Endothelial cell of umbilical vein (primary cell): ENCODE measurements around the gene SLC46A1. TPM values are rescaled to one million over a fixed set of nuclear protein-coding genes. Genes with fewer than 3 reads are reported as not detected.

Source experiments
- BruUV-seq: library from RNA; stranded (reverse); fragments of 400-500 nt; replicated peaks from 2 replicates; lab custom pipeline; 2021; lab: Mats Ljungman, UMichigan
- CTCF ChIA-PET: fragments of 300-600, 350-600 bp; sonication (Branson Sonifier 250); formaldehyde crosslinking; loops from one replicate; lab custom pipeline; 2021; ENCODE audit warnings: antibody characterized with exemption, inconsistent platforms; lab: Charles Lee
- POLR2A ChIA-PET: fragments of 300-600, 350-600 bp; sonication (Branson Sonifier 250); formaldehyde crosslinking; loops from one replicate; lab custom pipeline; 2021; ENCODE audit warnings: antibody characterized with exemption, inconsistent platforms; lab: Charles Lee
- DNase-seq: peaks from one replicate; pipeline ENCODE4 v3.0.0-alpha.2; 2011; ENCODE audit warnings: low read depth, low spot score
- FAIRE-seq: peaks from 2 replicates; lab custom pipeline; 2011; peaks lifted over from hg19 to GRCh38; lab: Jason Lieb, UNC
- H2AFZ ChIP-seq: 2 replicates; pipeline ENCODE4 v1.6.0; 2012; ENCODE audit warnings: low read depth, low read length, control low read depth, inconsistent platforms
- H3K27ac ChIP-seq: 2 replicates; pipeline ENCODE4 v1.5.1; 2011; ENCODE audit warnings: low read depth, mild to moderate bottlenecking, control low read depth, low read length, moderate library complexity; ENCODE audit not compliant: insufficient read depth
- H3K27me3 ChIP-seq, 2 experiments: 2 replicates each; pipeline versions ENCODE4 v1.6.0 to v1.6.1; 2011; ENCODE audit warnings: low read length in 2 of 2, mixed read lengths in 1 of 2; ENCODE audit not compliant: control insufficient read depth in 2 of 2, insufficient read depth in 2 of 2
- H3K36me3 ChIP-seq, 2 experiments: 2 replicates in 1 of 2; 3 replicates in 1 of 2; pipeline ENCODE4 v1.5.1; 2011; ENCODE audit warnings: low read length in 2 of 2, mild to moderate bottlenecking in 1 of 2, moderate library complexity in 1 of 2; ENCODE audit not compliant: control insufficient read depth in 2 of 2, insufficient read depth in 2 of 2; ENCODE audit errors: extremely low read depth in 1 of 2
- H3K4me1 ChIP-seq: 3 replicates; pipeline ENCODE4 v1.5.1; 2011; ENCODE audit warnings: mild to moderate bottlenecking, low read length; ENCODE audit not compliant: control insufficient read depth, insufficient read depth; ENCODE audit errors: extremely low read depth
- H3K4me2 ChIP-seq: 2 replicates; pipeline ENCODE4 v1.6.1; 2011; ENCODE audit warnings: low read length, control low read depth, mixed read lengths; ENCODE audit not compliant: insufficient read depth
- H3K4me3 ChIP-seq, 3 experiments: fragments of 200-600 bp in 1 of 3; sonication (generic), shearing (Covaris generic) in 1 of 3; replicated peaks in 1 of 3; 2 replicates each; pipeline ENCODE4 v1.5.1; 2011 to 2016; ENCODE audit warnings: control low read depth in 3 of 3, low read length in 3 of 3, mild to moderate bottlenecking in 2 of 3, inconsistent platforms in 1 of 3, low read depth in 1 of 3, moderate library complexity in 1 of 3; ENCODE audit not compliant: insufficient read depth in 1 of 3
- H3K79me2 ChIP-seq: 2 replicates; pipeline ENCODE4 v1.6.0; 2012; ENCODE audit warnings: low read length, inconsistent platforms; ENCODE audit not compliant: control insufficient read depth, insufficient read depth
- H3K9ac ChIP-seq: replicated peaks from 2 replicates; pipeline ENCODE3; 2011; ENCODE audit warnings: low read length, control low read depth; ENCODE audit not compliant: insufficient read depth; ENCODE audit errors: extremely low read depth
- H3K9me1 ChIP-seq: replicated peaks from 3 replicates; pipeline ENCODE4 v1.6.0; 2011; ENCODE audit warnings: mild to moderate bottlenecking, low read length; ENCODE audit not compliant: control insufficient read depth, insufficient read depth; ENCODE audit errors: extremely low read depth
- H3K9me3 ChIP-seq: replicated peaks from 2 replicates; pipeline ENCODE4 v1.5.1; 2012; ENCODE audit warnings: low read length, inconsistent platforms; ENCODE audit not compliant: control insufficient read depth, insufficient read depth
- H4K20me1 ChIP-seq: replicated peaks from 2 replicates; pipeline ENCODE3; 2011; ENCODE audit warnings: mild to moderate bottlenecking, low read length; ENCODE audit not compliant: control insufficient read depth, insufficient read depth; ENCODE audit errors: extremely low read depth
- EZH2 ChIP-seq: IDR thresholded peaks from 2 replicates; pipeline ENCODE4 v1.6.1; 2012; ENCODE audit warnings: borderline replicate concordance, low read depth, mild to moderate bottlenecking, moderate library complexity, low read length, inconsistent platforms; ENCODE audit not compliant: severe bottlenecking
- FOS ChIP-seq: IDR thresholded peaks from 2 replicates; pipeline ENCODE4 v1.6.1; 2011; ENCODE audit warnings: mild to moderate bottlenecking, low read length, moderate library complexity, borderline replicate concordance; ENCODE audit not compliant: insufficient read depth
- MYC ChIP-seq: IDR thresholded peaks from one replicate; pipeline ENCODE4 v1.6.1; 2011; ENCODE audit warnings: mild to moderate bottlenecking, low read depth, low read length
- POLR2A ChIP-seq: IDR thresholded peaks from 2 replicates; pipeline ENCODE4 v1.6.1; 2012; ENCODE audit warnings: low read depth, mild to moderate bottlenecking, control low read depth, low read length
- dilution Hi-C: fragments of 300-500 bp; cut with MboI; formaldehyde crosslinking; loops from one replicate; pipeline ENCODE4 v1.15.0; 2019; ENCODE audit warnings: low sequenced_read_pairs; ENCODE audit not compliant: extremely low pct_ligation_motif_present
- intact Hi-C: fragments of 100-400 bp; cut with micrococcal nuclease; formaldehyde crosslinking; loops from one replicate; pipeline ENCODE4 v1.10.0; 2022
- polyA plus RNA-seq, 4 experiments: library from polyadenylated mRNA; depleted of rRNA in 3 of 4; stranded (reverse) in 3 of 4; unstranded in 1 of 4; fragments of >200 nt; gene quantifications; 2 replicates each; pipeline versions ENCODE4 v1.2.1 to v1.2.3, GENCODE V29; 2011 to 2012; ENCODE audit warnings: missing spikeins in 1 of 4
- total RNA-seq: library from RNA; stranded (reverse); gene quantifications from 2 replicates; pipeline ENCODE4 v1.2.3, GENCODE V29; 2021

SLC46A1 gene
- total and polyA plus RNA-seq, 2 donors (not counting 3 experiments of a cell fraction or from before 2014, with no cell fraction given), result 2.6 to 4.1 TPM

DNA sequence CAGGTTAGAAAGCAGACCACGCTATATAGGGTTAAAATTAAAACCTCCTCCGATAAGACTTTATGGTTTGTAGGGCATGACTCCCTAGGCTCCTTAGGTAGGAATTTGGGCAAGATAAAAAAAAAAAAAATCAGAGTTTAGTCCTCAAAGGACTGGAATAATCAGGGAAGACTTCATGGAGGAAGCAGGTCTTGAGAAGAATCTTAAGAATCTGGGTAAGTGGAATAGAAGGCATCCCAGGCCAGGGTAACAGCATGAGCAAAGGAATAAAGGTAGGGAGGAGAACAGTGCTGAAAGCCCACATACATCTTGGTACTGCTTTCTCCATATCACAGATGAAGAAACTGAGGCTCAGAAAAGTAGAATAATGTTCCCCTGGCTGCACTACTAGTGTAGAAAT is 15.4 kb downstream of the SLC46A1 start:
- CTCF ChIA-PET, result interaction anchor here (1.9 kb wide), 1 partner anchor 25 kb away, joined by 11 read pairs; no protein-coding TSS in a partner anchor

GRCh38 chr17:28390141-28390540 is 15.9 kb downstream of the SLC46A1 start:
- ChIA-PET POLR2A (no interaction called here), CTCF (no interaction called here)
- Histone ChIP-seq H3K36me3 (peaks cover 0 to 2% of the 10 kb centered on the region in 2 experiments), H4K20me1 (no peaks in the 10 kb centered on the region), H3K9ac (no peak overlapping the region), H3K79me2 (no peaks in the 10 kb centered on the region), H3K27me3 (no peaks in the 10 kb centered on the region), H3K9me1 (no peaks in the 10 kb centered on the region), H3K4me2 (no peak overlapping the region), H3K9me3 (no peaks in the 10 kb centered on the region), H3K27ac (no peak overlapping the region), H3K4me3 (no peak overlapping the region), H3K4me1 (peaks cover 4% of the 10 kb centered on the region), H2AFZ (no peak overlapping the region)
- no peak for FAIRE-seq
- dilution Hi-C loops (no loop called here), intact Hi-C loops (no loop called here)
- TF ChIP-seq POLR2A, result no peak
- no peak for TF ChIP-seq EZH2
- DNase-seq, result no peak
- BruUV-seq, result no TSS peak

More for the DNA sequence above, 15.4 kb downstream of the SLC46A1 start:
- POLR2A ChIA-PET, result no interaction called here
- Histone ChIP-seq H3K9me1 (no peaks in the 10 kb centered on the region), H3K27me3 (no peaks in the 10 kb centered on the region), H4K20me1 (no peaks in the 10 kb centered on the region), H3K36me3 (peaks cover 0 to 2% of the 10 kb centered on the region in 2 experiments), H3K27ac (no peak overlapping the region), H2AFZ (no peak overlapping the region), H3K4me3 (no peak overlapping the region), H3K79me2 (no peaks in the 10 kb centered on the region), H3K9me3 (no peaks in the 10 kb centered on the region), H3K4me1 (peaks cover 4% of the 10 kb centered on the region), H3K4me2 (no peak overlapping the region), H3K9ac (no peak overlapping the region)
- dilution Hi-C loops, result no loop called here
- intact Hi-C loops, result no loop called here
- DNase-seq (no peak), FAIRE-seq (no peak)
- TF ChIP-seq MYC, result no peak
- TF ChIP-seq FOS, result no peak
- no TSS peak for BruUV-seq
